CD14-positive monocyte (primary cell): ENCODE results near the gene MYCBP2. TPM values are rescaled to one million over a fixed set of nuclear protein-coding genes. Genes with fewer than 3 reads are reported as not detected.

Experiments used
- DNase-seq, 3 donors: peaks; one replicate each; pipeline ENCODE4 v3.0.0-alpha.2; 2011 to 2022
- H2AFZ ChIP-seq: 2 replicates; pipeline ENCODE4 v1.6.0; 2012; ENCODE audit warnings: mild to moderate bottlenecking, low read depth, low read length, inconsistent platforms; ENCODE audit not compliant: insufficient read depth, poor library complexity, severe bottlenecking
- H3K27ac ChIP-seq, 2 donors: 1 replicate in 1 of 2; 2 replicates in 1 of 2; pipeline ENCODE4 v1.5.1; 2012 to 2013; ENCODE audit warnings: low read length in 2 of 2, control low read depth in 1 of 2, inconsistent platforms in 1 of 2, low read depth in 1 of 2, mild to moderate bottlenecking in 1 of 2
- H3K27me3 ChIP-seq, 2 donors: one replicate each; pipeline versions ENCODE4 v1.6.0 to v1.6.1; 2011 to 2013; ENCODE audit warnings: low read length in 2 of 2; ENCODE audit not compliant: control insufficient read depth in 2 of 2, insufficient read depth in 2 of 2
- H3K36me3 ChIP-seq, 2 donors: replicated peaks in 1 of 2; 1 replicate in 1 of 2; 2 replicates in 1 of 2; pipeline versions ENCODE4 v1.5.1 to v1.6.1; 2012 to 2013; ENCODE audit warnings: low read length in 2 of 2, control low read depth in 1 of 2, inconsistent platforms in 1 of 2, mild to moderate bottlenecking in 1 of 2; ENCODE audit not compliant: insufficient read depth in 2 of 2, control insufficient read depth in 1 of 2
- H3K4me1 ChIP-seq, 2 donors: 1 replicate in 1 of 2; 2 replicates in 1 of 2; pipeline versions ENCODE4 v1.5.1 to v1.6.1; 2012 to 2013; ENCODE audit warnings: low read length in 2 of 2, control low read depth in 1 of 2, inconsistent platforms in 1 of 2, mild to moderate bottlenecking in 1 of 2, moderate library complexity in 1 of 2; ENCODE audit not compliant: insufficient read depth in 2 of 2, control insufficient read depth in 1 of 2
- H3K4me2 ChIP-seq: replicated peaks from 2 replicates; pipeline ENCODE3; 2012; ENCODE audit warnings: low read length, moderate library complexity, mild to moderate bottlenecking; ENCODE audit not compliant: poor library complexity, severe bottlenecking; ENCODE audit errors: extremely low read depth
- H3K4me3 ChIP-seq, 3 experiments: fragments of 200-600 bp in 1 of 3; sonication (generic) in 1 of 3; replicated peaks in 1 of 3; 1 replicate in 2 of 3; 2 replicates in 1 of 3; pipeline ENCODE4 v1.5.1; 2011 to 2013; ENCODE audit warnings: low read length in 3 of 3, mild to moderate bottlenecking in 3 of 3, control low read depth in 2 of 3, low read depth in 2 of 3, inconsistent platforms in 1 of 3, moderate library complexity in 1 of 3
- H3K79me2 ChIP-seq: 2 replicates; pipeline ENCODE4 v1.6.0; 2012; ENCODE audit warnings: mild to moderate bottlenecking, control low read depth, inconsistent platforms, low read length, moderate library complexity; ENCODE audit not compliant: insufficient read depth
- H3K9ac ChIP-seq: 2 replicates; pipeline ENCODE4 v1.6.0; 2017; ENCODE audit warnings: low read length, mild to moderate bottlenecking; ENCODE audit not compliant: insufficient read depth, poor library complexity, severe bottlenecking
- H3K9me3 ChIP-seq, 2 donors: replicated peaks in 1 of 2; 1 replicate in 1 of 2; 2 replicates in 1 of 2; pipeline versions ENCODE4 v1.5.1 to v1.6.1; 2012 to 2013; ENCODE audit warnings: low read length in 2 of 2, control low read depth in 1 of 2; ENCODE audit not compliant: control insufficient read depth in 1 of 2, insufficient read depth in 1 of 2
- H4K20me1 ChIP-seq: 2 replicates; pipeline ENCODE4 v1.6.0; 2012; ENCODE audit warnings: mild to moderate bottlenecking, low read length, control low read depth, moderate library complexity; ENCODE audit not compliant: insufficient read depth
- H3K27ac Mint-ChIP-seq, 7 donors: one replicate each; pipeline ENCODE4 v1.8.0; 2020; ENCODE audit warnings: mild to moderate bottlenecking in 7 of 7, mixed read lengths in 7 of 7, moderate library complexity in 6 of 7, inconsistent platforms in 2 of 7
- H3K27me3 Mint-ChIP-seq, 3 donors: one replicate each; pipeline ENCODE4 v1.8.0; 2021 to 2022; ENCODE audit warnings: low read depth in 3 of 3, mild to moderate bottlenecking in 3 of 3, mixed read lengths in 3 of 3, moderate library complexity in 3 of 3, inconsistent platforms in 1 of 3
- H3K36me3 Mint-ChIP-seq, 2 donors: one replicate each; pipeline ENCODE4 v1.8.0; 2020; ENCODE audit warnings: mixed read lengths in 2 of 2, inconsistent platforms in 1 of 2, mild to moderate bottlenecking in 1 of 2
- H3K4me1 Mint-ChIP-seq: one replicate; pipeline ENCODE4 v1.8.0; 2020; ENCODE audit warnings: mild to moderate bottlenecking, mixed read lengths
- H3K4me3 Mint-ChIP-seq, 2 donors: one replicate each; pipeline ENCODE4 v1.8.0; 2020; ENCODE audit warnings: mild to moderate bottlenecking in 2 of 2, mixed read lengths in 2 of 2, moderate library complexity in 1 of 2
- H3K9me3 Mint-ChIP-seq, 7 donors: one replicate each; pipeline ENCODE4 v1.8.0; 2020 to 2022; ENCODE audit warnings: mixed read lengths in 7 of 7, mild to moderate bottlenecking in 6 of 7, moderate library complexity in 6 of 7, inconsistent platforms in 2 of 7
- CTCF ChIP-seq: fragments of 200-600 bp; IDR thresholded peaks from one replicate; pipeline ENCODE4 v1.8.0; 2022; ENCODE audit warnings: antibody characterized with exemption, mild to moderate bottlenecking
- whole genome bisulfite sequencing: methylation state at CpG from one replicate; pipeline ENCODE4 v1.1.5; 2013; ENCODE audit warnings: missing lambda C conversion rate; ENCODE audit not compliant: insufficient coverage; 5-methylcytosine and 5-hydroxymethylcytosine counted together
- intact Hi-C, 2 donors: fragments of 100-400 bp; cut with micrococcal nuclease; formaldehyde crosslinking; loops; one replicate each; pipeline versions ENCODE4 v1.15.0 to v1.15.1; 2023
- polyA plus RNA-seq, 3 donors: library from polyadenylated mRNA; depleted of rRNA in 1 of 3; unstranded in 2 of 3; stranded (reverse) in 1 of 3; fragments of 300-500 nt in 2 of 3; fragments of >200 nt in 1 of 3; fragmentation: Illumina TruSeq in 2 of 3; gene quantifications; 1 replicate in 2 of 3; 2 replicates in 1 of 3; pipeline ENCODE4 v1.2.3, GENCODE V29; 2012 to 2021

MYCBP2 gene
- polyA plus RNA-seq, 3 donors, result 7.6 to 51.5 (median 14.4) TPM

GRCh38 chr13:77040076-77040475 lies 286.8 kb downstream of the MYCBP2 start:
- WGBS, result 100% methylated on average over 5 of the region's 7 CpGs

GRCh38 chr13:77038907-77039480 lies 287.9 kb downstream of the MYCBP2 start:
- intact Hi-C loops, result no loop called here
- no CpG with 5 or more reads among the region's 5 CpGs for WGBS
- Mint-ChIP-seq H3K27ac (no peak overlapping the region), H3K4me1 (peaks cover 5% of the 10 kb centered on the region), H3K27me3 (peaks cover 0 to 1% (median 0%) of the 10 kb centered on the region in 3 donors), H3K36me3 (peaks cover 15 to 17% of the 10 kb centered on the region in 2 donors), H3K4me3 (no peak overlapping the region), H3K9me3 (peaks cover 0 to 3% (median 0%) of the 10 kb centered on the region in 7 donors)
- no peak overlapping the region for H3K9ac ChIP-seq
- no peaks in the 10 kb centered on the region for H3K9me3 ChIP-seq
- no peak for TF ChIP-seq CTCF
- no peak overlapping the region for H3K4me2 ChIP-seq
- no peak overlapping the region for H3K27ac ChIP-seq
- no peaks in the 10 kb centered on the region for H4K20me1 ChIP-seq
- H3K36me3 ChIP-seq, result peaks cover 4 to 12% of the 10 kb centered on the region in 2 donors
- H3K4me3 ChIP-seq, result no peak overlapping the region
- no peaks in the 10 kb centered on the region for H3K4me1 ChIP-seq
- no peak overlapping the region for H2AFZ ChIP-seq
- H3K27me3 ChIP-seq, result no peaks in the 10 kb centered on the region
- no peaks in the 10 kb centered on the region for H3K79me2 ChIP-seq
- DNase-seq, result no peak

More at GRCh38 chr13:77040076-77040475, 286.8 kb downstream of the MYCBP2 start:
- peaks cover 5% of the 10 kb centered on the region for H3K4me1 Mint-ChIP-seq
- Histone ChIP-seq H4K20me1 (no peaks in the 10 kb centered on the region), H3K27me3 (no peaks in the 10 kb centered on the region), H3K79me2 (no peaks in the 10 kb centered on the region), H3K9me3 (no peaks in the 10 kb centered on the region), H3K4me1 (no peaks in the 10 kb centered on the region), H3K36me3 (peaks cover 13 to 22% of the 10 kb centered on the region in 2 donors), H3K4me2 (no peak overlapping the region), H3K4me3 (no peak overlapping the region), H3K9ac (no peak overlapping the region), H2AFZ (no peak overlapping the region), H3K27ac (no peak overlapping the region)
- H3K27me3 Mint-ChIP-seq, result peaks cover 0 to 1% (median 0%) of the 10 kb centered on the region in 3 donors
- no peak overlapping the region for H3K4me3 Mint-ChIP-seq
- no peak for DNase-seq
- H3K27ac Mint-ChIP-seq, result no peak overlapping the region
- intact Hi-C loops, result no loop called here
- peaks cover 23% of the 10 kb centered on the region in 2 donors for H3K36me3 Mint-ChIP-seq
- TF ChIP-seq CTCF, result no peak
- peaks cover 0 to 3% (median 0%) of the 10 kb centered on the region in 7 donors for H3K9me3 Mint-ChIP-seq
